Measurements from ENCODE around the gene SMAD6. TPM values are rescaled to one million over a fixed set of nuclear protein-coding genes. Genes with fewer than 3 reads are reported as not detected.

SMAD6 gene
- total and polyA plus RNA-seq, 2 donors (not counting 1 experiment from before 2014, with no cell fraction given), result 1.2 to 8.9 TPM

GRCh38 chr15:66673410-66674322, 28.4 kb upstream of the SMAD6 start:
- Histone ChIP-seq H4K20me1 (ENCODE audit: control insufficient read depth, extremely low read depth, insufficient read depth, low read length) (no peaks in the 10 kb centered on the region), H2AFZ (ENCODE audit: low read length) (no peak overlapping the region), H3K27ac (ENCODE audit: insufficient read depth, low read length) (no peak overlapping the region), H3K4me2 (ENCODE audit: extremely low read depth, insufficient read depth, low read length) (no peak overlapping the region), H3K9me3 (ENCODE audit: control insufficient read depth, insufficient read depth, low read depth, low read length) (no peaks in the 10 kb centered on the region), H3K79me2 (ENCODE audit: control insufficient read depth, insufficient read depth, low read length) (no peaks in the 10 kb centered on the region), H3K4me1 (ENCODE audit: control insufficient read depth, extremely low read depth, insufficient read depth, low read length) (no peaks in the 10 kb centered on the region), H3K27me3 (ENCODE audit: control insufficient read depth, insufficient read depth, low read length) (no peaks in the 10 kb centered on the region), H3K4me3 (replicated peaks in 1 of 4; ENCODE audit: control extremely low read depth in 1 of 4, insufficient read depth in 1 of 4, low read depth in 3 of 4, low read length in 4 of 4) (no peak overlapping the region), H3K9ac (ENCODE audit: insufficient read depth, low read length) (no peak overlapping the region), H3K36me3 (ENCODE audit: control insufficient read depth, insufficient read depth, low read length) (no peaks in the 10 kb centered on the region)
- TF ChIP-seq EZH2 (IDR thresholded peaks at IDR 0.05; ENCODE audit: low read length, missing control alignments), result no peak
- TF ChIP-seq CTCF (conservative IDR thresholded peaks at IDR 0.05 in 1 of 2, IDR thresholded peaks at IDR 0.05 in 1 of 2; ENCODE audit: low read depth in 1 of 2, low read length in 2 of 2), result no peak
- DNase-seq (ENCODE audit: low read depth in 2 of 2), result peak in 1 of 2 donors; percentile 51

GRCh38 chr15:66674756-66675155, 27.3 kb upstream of the SMAD6 start:
- Histone ChIP-seq H3K27me3 (ENCODE audit: control insufficient read depth, insufficient read depth, low read length) (no peaks in the 10 kb centered on the region), H3K4me1 (ENCODE audit: control insufficient read depth, extremely low read depth, insufficient read depth, low read length) (no peaks in the 10 kb centered on the region), H4K20me1 (ENCODE audit: control insufficient read depth, extremely low read depth, insufficient read depth, low read length) (no peaks in the 10 kb centered on the region), H3K4me3 (replicated peaks in 1 of 4; ENCODE audit: control extremely low read depth in 1 of 4, insufficient read depth in 1 of 4, low read depth in 3 of 4, low read length in 4 of 4) (no peak overlapping the region), H3K27ac (ENCODE audit: insufficient read depth, low read length) (no peak overlapping the region), H3K4me2 (ENCODE audit: extremely low read depth, insufficient read depth, low read length) (no peak overlapping the region), H3K9ac (ENCODE audit: insufficient read depth, low read length) (no peak overlapping the region), H3K79me2 (ENCODE audit: control insufficient read depth, insufficient read depth, low read length) (no peaks in the 10 kb centered on the region), H3K9me3 (ENCODE audit: control insufficient read depth, insufficient read depth, low read depth, low read length) (no peaks in the 10 kb centered on the region), H2AFZ (ENCODE audit: low read length) (no peak overlapping the region), H3K36me3 (ENCODE audit: control insufficient read depth, insufficient read depth, low read length) (no peaks in the 10 kb centered on the region)
- no peak for DNase-seq (ENCODE audit: low read depth in 2 of 2)
- TF ChIP-seq CTCF (conservative IDR thresholded peaks at IDR 0.05 in 1 of 2, IDR thresholded peaks at IDR 0.05 in 1 of 2; ENCODE audit: low read depth in 1 of 2, low read length in 2 of 2), result no peak

- no peak overlapping the region for H2AFZ ChIP-seq (ENCODE audit: low read length)
- no peaks in the 10 kb centered on the region for H4K20me1 ChIP-seq (ENCODE audit: control insufficient read depth, extremely low read depth, insufficient read depth, low read length)
- H3K4me1 ChIP-seq (ENCODE audit: control insufficient read depth, extremely low read depth, insufficient read depth, low read length), result no peaks in the 10 kb centered on the region
- H3K27ac ChIP-seq (ENCODE audit: insufficient read depth, low read length), result no peak overlapping the region
- DNase-seq (ENCODE audit: low read depth in 2 of 2), result no peak
- no peak overlapping the region for H3K4me3 ChIP-seq (replicated peaks in 1 of 4; ENCODE audit: control extremely low read depth in 1 of 4, insufficient read depth in 1 of 4, low read depth in 3 of 4, low read length in 4 of 4)
- no peaks in the 10 kb centered on the region for H3K79me2 ChIP-seq (ENCODE audit: control insufficient read depth, insufficient read depth, low read length)
- TF ChIP-seq EZH2 (IDR thresholded peaks at IDR 0.05; ENCODE audit: low read length, missing control alignments) (no peak), CTCF (conservative IDR thresholded peaks at IDR 0.05 in 1 of 2, IDR thresholded peaks at IDR 0.05 in 1 of 2; ENCODE audit: low read depth in 1 of 2, low read length in 2 of 2) (no peak)
- no peaks in the 10 kb centered on the region for H3K9me3 ChIP-seq (ENCODE audit: control insufficient read depth, insufficient read depth, low read depth, low read length)
- no peak overlapping the region for H3K4me2 ChIP-seq (ENCODE audit: extremely low read depth, insufficient read depth, low read length)
- H3K9ac ChIP-seq (ENCODE audit: insufficient read depth, low read length), result no peak overlapping the region
- H3K27me3 ChIP-seq (ENCODE audit: control insufficient read depth, insufficient read depth, low read length), result no peaks in the 10 kb centered on the region
- H3K36me3 ChIP-seq (ENCODE audit: control insufficient read depth, insufficient read depth, low read length), result no peaks in the 10 kb centered on the region
These were observed 26.6 kb upstream of the SMAD6 start for GRCh38 chr15:66675446-66675845.

All from fibroblast of lung (primary cell).